DMS53 (cell line): ENCODE measurements around the gene GYS2.
A peak's percentile ranks its signal among the peaks of the same experiment; 100 is the strongest.

Source experiments
- DNase-seq: peaks from one replicate; lab custom pipeline; 2025; lab: John Stamatoyannopoulos, UW

GYS2 gene

GRCh38 chr12:21553329-21553675, 51.3 kb downstream of the GYS2 start:
- no peak for DNase-seq

GRCh38 chr12:21552635-21553328, 51.9 kb downstream of the GYS2 start:
- no peak for DNase-seq

GRCh38 chr12:21551841-21552465, 52.7 kb downstream of the GYS2 start:
- no peak for DNase-seq

- DNase-seq, result no peak
These were observed 57.2 kb downstream of the GYS2 start for GRCh38 chr12:21547437-21547836.

- no peak for DNase-seq
These were observed 57.9 kb downstream of the GYS2 start for GRCh38 chr12:21546716-21547115.

GRCh38 chr12:21545557-21545956, 59.1 kb downstream of the GYS2 start:
- no peak for DNase-seq

DNA sequence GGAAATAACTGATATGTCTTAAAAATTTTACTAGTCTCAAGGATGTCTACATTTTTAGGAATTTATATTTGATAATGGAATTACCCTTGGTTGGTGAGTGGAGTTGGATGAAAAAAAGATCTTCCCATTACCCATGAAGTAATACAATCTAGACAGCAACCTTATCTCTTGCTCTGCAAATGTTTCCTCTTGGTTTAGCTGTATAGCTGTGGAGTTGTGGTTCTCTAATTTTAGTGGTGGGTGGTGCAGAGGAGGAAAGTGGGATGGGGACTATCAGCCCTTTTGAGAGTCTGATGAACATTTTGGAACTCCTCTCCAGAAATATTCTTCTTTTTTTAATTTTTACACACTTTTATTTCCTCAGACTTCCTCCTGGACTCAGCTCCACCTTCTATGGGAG, 61.5 kb downstream of the GYS2 start:
- DNase-seq, result no peak

DNA sequence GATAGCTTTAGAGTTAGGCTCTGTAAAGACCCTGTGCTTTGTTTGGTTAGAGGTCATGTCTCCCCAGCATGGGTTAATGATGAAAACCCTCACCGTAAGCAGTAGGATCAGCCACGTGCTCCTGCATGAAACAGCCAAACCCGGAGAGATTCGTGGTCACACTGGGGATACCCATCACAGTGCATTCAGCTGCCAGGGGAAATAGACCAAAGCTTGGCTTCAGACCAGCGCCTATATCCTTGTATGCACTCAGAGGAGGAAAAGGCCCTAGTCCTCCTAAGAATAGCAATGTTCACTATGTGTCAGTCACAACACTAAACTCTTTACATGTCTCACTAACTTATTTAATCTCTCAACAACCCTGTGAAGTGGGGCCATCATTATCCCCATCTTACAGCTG, 62.2 kb downstream of the GYS2 start:
- DNase-seq, result no peak

DNA sequence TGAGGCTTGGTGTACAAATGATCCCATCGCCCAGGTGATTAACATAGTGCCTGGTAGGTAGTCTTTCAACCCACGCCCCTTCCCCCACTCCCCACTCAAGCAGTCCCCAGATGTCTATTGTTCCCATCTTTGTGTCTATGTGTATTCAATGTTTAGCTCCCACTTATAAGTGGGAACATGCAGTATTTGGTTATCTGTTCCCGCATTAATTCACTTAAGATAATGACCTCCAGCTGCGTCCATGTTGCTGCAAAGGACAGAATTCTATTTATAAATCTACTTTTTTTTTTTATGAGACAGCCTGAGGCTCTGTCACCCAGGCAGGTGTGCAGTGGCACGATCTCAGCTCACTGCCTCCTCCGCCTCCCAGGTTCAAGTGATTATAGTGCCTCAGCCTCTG, 62.9 kb downstream of the GYS2 start:
- DNase-seq, result no peak

DNA sequence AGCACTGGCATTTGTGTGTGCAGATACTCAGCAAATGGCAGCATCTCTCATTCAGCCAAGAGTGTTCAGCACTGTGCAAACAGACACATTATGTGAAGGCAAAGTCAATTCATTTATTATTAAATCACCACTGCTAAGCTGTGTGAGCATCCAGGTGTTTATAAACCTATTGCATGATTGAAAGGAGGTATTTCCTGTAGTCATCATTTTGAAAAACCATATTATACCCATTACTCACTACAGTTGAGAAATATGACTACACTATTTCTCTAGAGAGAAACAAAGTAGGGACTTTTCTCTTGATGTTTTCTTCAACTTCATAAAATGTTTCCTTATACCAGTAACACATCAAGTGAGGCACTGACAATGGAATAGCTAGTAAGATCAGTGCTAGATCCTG, 64.8 kb downstream of the GYS2 start:
- DNase-seq, result peak; percentile 43

GRCh38 chr12:21538061-21538653, 66.5 kb downstream of the GYS2 start:
- no peak for DNase-seq

- no peak for DNase-seq
These were observed 75.2 kb downstream of the GYS2 start for GRCh38 chr12:21529456-21529855.

DNA sequence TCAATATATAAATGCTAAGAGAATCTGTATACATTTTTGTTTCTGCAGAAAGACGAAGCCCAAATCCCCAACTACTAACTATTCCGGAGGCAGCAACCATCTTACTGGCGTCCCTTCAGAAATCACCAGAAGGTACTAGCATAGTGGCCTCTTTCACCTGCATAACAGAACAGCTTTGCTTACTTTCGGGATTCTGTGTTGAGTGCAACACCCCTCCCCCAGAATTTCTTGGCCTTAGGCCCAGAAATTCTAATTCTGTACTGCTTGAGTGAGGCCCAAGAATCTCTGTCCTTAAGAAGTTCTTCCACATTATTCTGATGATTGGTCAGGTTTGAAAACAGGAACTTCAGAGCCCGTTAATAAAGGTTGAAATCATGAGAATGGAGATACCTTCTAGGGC, 75.7 kb downstream of the GYS2 start:
- no peak for DNase-seq

DNA sequence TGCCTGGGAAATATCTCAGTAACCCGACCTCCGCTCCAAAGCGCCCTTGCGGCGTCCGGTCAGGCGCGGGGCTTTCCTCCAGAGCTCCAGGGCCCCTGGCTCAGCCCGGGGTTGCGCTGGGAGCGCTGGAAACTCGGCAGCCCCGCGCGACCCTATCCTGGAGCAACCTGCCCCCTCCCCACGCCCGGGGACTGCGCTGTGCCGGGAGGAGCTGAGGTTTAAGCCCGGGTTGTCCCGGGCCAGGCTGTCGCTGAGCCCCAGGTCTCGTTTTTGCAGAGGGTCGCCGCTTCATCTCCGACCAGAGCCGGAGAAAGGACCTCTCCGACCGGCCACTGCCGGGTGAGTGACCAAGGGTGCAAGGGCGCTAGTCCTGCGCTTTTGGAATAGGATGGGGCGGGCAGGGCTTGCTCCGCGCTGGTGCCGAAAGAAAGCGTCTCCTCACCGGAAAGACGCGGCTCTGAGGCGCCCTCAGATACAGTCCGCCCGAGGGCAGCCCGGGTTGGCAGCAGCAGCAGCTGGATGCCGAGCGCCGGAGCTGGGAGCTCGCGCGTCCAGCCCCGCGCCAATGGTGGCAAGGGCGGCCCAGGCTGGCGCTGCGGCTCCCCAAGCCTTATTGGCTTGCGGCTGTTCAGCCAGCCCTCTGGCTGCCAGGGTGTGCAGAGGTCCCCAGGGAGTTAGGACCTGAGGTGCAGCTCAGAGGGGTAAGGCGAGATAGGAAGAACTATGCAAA, 77.0 kb downstream of the GYS2 start:
- DNase-seq, result peak; percentile 93

- DNase-seq, result peak; percentile 79
These were observed 77.8 kb downstream of the GYS2 start for GRCh38 chr12:21526721-21527345.

DNA sequence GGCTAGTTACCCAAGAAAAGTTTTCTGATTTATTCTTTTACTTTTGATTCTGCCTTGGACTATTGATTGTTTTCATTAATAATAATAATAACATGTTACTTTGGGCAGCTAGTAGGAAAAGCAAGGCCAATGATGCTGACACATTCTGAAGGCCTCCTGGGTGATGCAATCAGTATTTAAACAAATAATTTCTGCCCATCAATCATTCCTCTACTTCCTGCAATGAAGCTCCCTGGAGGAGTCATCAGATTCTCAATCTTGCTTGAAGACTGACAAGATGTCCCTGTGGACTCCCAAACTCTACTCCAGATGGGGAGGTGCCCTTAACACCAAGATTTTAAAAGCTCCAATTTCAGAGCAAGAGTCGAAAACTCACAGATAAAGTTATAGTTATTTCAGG, 78.6 kb downstream of the GYS2 start, which contains the start of gene SPX:
TSS of gene SPX (plus strand) at position 244 of the 400 bp plus-strand sequence. CDS start 177 bp downstream, outside the sequence.
- peak; percentile 91 for DNase-seq

DNA sequence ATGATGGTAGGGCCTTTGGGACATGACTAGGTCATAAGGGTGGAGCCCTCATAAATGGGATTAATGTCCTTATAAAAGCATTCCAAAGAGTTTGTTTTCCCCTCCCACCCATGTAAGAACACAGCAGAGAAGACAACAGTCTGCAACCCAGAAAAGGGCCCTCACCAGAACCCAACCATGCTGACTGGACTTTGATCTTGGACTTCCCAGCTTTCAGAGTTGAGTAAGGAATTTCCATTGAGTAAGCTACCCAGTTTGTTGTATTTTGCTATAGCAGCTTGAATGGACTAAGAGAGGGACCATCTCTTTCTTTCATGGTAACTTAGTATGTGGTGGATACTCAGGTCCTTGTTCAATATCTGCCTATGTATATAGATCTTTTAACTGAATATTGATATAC, 81.5 kb downstream of the GYS2 start:
- no peak for DNase-seq

GRCh38 chr12:21521541-21521940, 83.1 kb downstream of the GYS2 start:
- DNase-seq, result peak; percentile 50

GRCh38 chr12:21518451-21518850, 86.2 kb downstream of the GYS2 start:
- no peak for DNase-seq

GRCh38 chr12:21516281-21516680, 88.4 kb downstream of the GYS2 start:
- DNase-seq, result no peak

- DNase-seq, result no peak
These were observed 94.9 kb downstream of the GYS2 start for GRCh38 chr12:21509768-21510167.

GRCh38 chr12:21507849-21508248, 96.8 kb downstream of the GYS2 start:
- no peak for DNase-seq
